A673 (cell line): Measurements from ENCODE around the gene ATP8A1. TPM values are rescaled to one million over a fixed set of nuclear protein-coding genes. Genes with fewer than 3 reads are reported as not detected.

Source experiments
- BruUV-seq: library from RNA; stranded (reverse); fragments of 400-500 nt; replicated peaks from 2 replicates; lab custom pipeline; 2021; lab: Mats Ljungman, UMichigan
- CTCF ChIA-PET: fragments of 300-600 bp; sonication (Branson Sonifier 250); formaldehyde crosslinking; loops from one replicate; lab custom pipeline; 2022; ENCODE audit warnings: antibody characterized with exemption; lab: Charles Lee
- POLR2A ChIA-PET: fragments of 300-600 bp; sonication (Branson Sonifier 250); formaldehyde crosslinking; loops from one replicate; lab custom pipeline; 2022; ENCODE audit warnings: antibody characterized with exemption; ENCODE audit not compliant: low non-redundant PET; lab: Charles Lee
- DNase-seq: peaks from one replicate; pipeline ENCODE4 v3.0.0-alpha.2; 2015; ENCODE audit warnings: low spot score
- H3K27ac ChIP-seq: fragments of 200-600 bp; sonication (generic); 2 replicates; pipeline ENCODE4 v1.5.1; 2016; ENCODE audit warnings: mixed run types, low read depth, mild to moderate bottlenecking, mixed read lengths, antibody characterized with exemption, low read length; ENCODE audit not compliant: poor library complexity, severe bottlenecking
- H3K27me3 ChIP-seq: fragments of 200-600 bp; sonication (generic); replicated peaks from 2 replicates; pipeline ENCODE4 v1.6.1; 2017; ENCODE audit warnings: mixed run types, low read depth, mild to moderate bottlenecking, mixed read lengths, antibody characterized with exemption, low read length; ENCODE audit not compliant: insufficient read depth, poor library complexity
- H3K36me3 ChIP-seq: fragments of 200-600 bp; sonication (generic); 2 replicates; pipeline ENCODE4 v1.6.1; 2016; ENCODE audit warnings: mixed run types, mild to moderate bottlenecking, mixed read lengths, antibody characterized with exemption, low read length; ENCODE audit not compliant: insufficient read depth, poor library complexity, severe bottlenecking
- H3K4me1 ChIP-seq: fragments of 200-600 bp; sonication (generic); 2 replicates; pipeline ENCODE4 v1.6.1; 2017; ENCODE audit warnings: mixed run types, mild to moderate bottlenecking, mixed read lengths, antibody characterized with exemption, low read length; ENCODE audit not compliant: insufficient read depth, poor library complexity, severe bottlenecking
- H3K4me3 ChIP-seq: fragments of 200-600 bp; sonication (generic); 2 replicates; pipeline ENCODE4 v1.5.1; 2016; ENCODE audit warnings: low read depth, mixed run types, mild to moderate bottlenecking, mixed read lengths, low read length; ENCODE audit not compliant: poor library complexity, severe bottlenecking
- H3K9me3 ChIP-seq: fragments of 200-600 bp; sonication (generic); 2 replicates; pipeline ENCODE4 v1.6.1; 2016; ENCODE audit warnings: mixed run types, low read depth, mild to moderate bottlenecking, mixed read lengths, antibody characterized with exemption, low read length; ENCODE audit not compliant: poor library complexity, severe bottlenecking
- CTCF ChIP-seq: fragments of 300-800, 200-600 bp; sonication (generic); conservative IDR thresholded peaks from 2 replicates; pipeline ENCODE4 v1.5.1; 2017; ENCODE audit warnings: low read depth, mild to moderate bottlenecking, antibody characterized with exemption, low read length, moderate library complexity, mixed read lengths
- EZH2 ChIP-seq: fragments of 200-600 bp; sonication (generic); IDR thresholded peaks from 2 replicates; pipeline ENCODE4 v1.6.1; 2017; ENCODE audit warnings: borderline replicate concordance, low read depth, mild to moderate bottlenecking, mixed read lengths, antibody characterized with exemption, low read length; ENCODE audit not compliant: poor library complexity, severe bottlenecking
- intact Hi-C: fragments of 100-400 bp; cut with micrococcal nuclease; formaldehyde crosslinking; loops from one replicate; pipeline ENCODE4 v1.10.0; 2022; ENCODE audit not compliant: unreplicated experiment
- total RNA-seq: library from RNA; stranded (reverse); gene quantifications from 2 replicates; pipeline ENCODE4 v1.2.3, GENCODE V29; 2021

Gene ATP8A1
- total RNA-seq, 1 experiment from 2014 or later: 0.28 TPM

GRCh38 chr4:42371305-42372252, 285.3 kb downstream of the ATP8A1 start:
- intact Hi-C loops: loop anchor here (1.0 to 5.0 kb wide), 2 partner anchors 150 to 496 kb away; no protein-coding TSS in a partner anchor
- Histone ChIP-seq H3K4me1 (no peaks in the 10 kb centered on the region), H3K9me3 (no peaks in the 10 kb centered on the region), H3K36me3 (no peaks in the 10 kb centered on the region), H3K27me3 (no peaks in the 10 kb centered on the region), H3K4me3 (no peak overlapping the region), H3K27ac (no peak overlapping the region)
- TF ChIP-seq EZH2: no peak
- TF ChIP-seq CTCF: peak; percentile 67
- ChIA-PET CTCF (interaction anchor here (1.2 kb wide), 1 partner anchor 148 kb away, joined by 16 read pairs; no protein-coding TSS in a partner anchor), POLR2A (no interaction called here)
- DNase-seq: peak; percentile 57
- no TSS peak for BruUV-seq

- CTCF ChIA-PET: no interaction called here
- TF ChIP-seq EZH2 (no peak), CTCF (no peak)
- no peak overlapping the region for H3K27ac ChIP-seq
- no peaks in the 10 kb centered on the region for H3K4me1 ChIP-seq
- POLR2A ChIA-PET: no interaction called here
- H3K27me3 ChIP-seq: no peaks in the 10 kb centered on the region
- no peak overlapping the region for H3K4me3 ChIP-seq
- no peak for DNase-seq
- H3K36me3 ChIP-seq: no peaks in the 10 kb centered on the region
- no peaks in the 10 kb centered on the region for H3K9me3 ChIP-seq
- intact Hi-C loops: no loop called here
- no TSS peak for BruUV-seq
Observed at GRCh38 chr4:42369489-42369888, 287.4 kb downstream of the ATP8A1 start.

- H3K27me3 ChIP-seq: no peaks in the 10 kb centered on the region
- H3K4me3 ChIP-seq: no peak overlapping the region
- intact Hi-C loops: no loop called here
- H3K4me1 ChIP-seq: no peaks in the 10 kb centered on the region
- DNase-seq: no peak
- CTCF ChIA-PET: interaction anchor here (0.7 kb wide), 1 partner anchor 21 kb away, joined by 10 read pairs; no protein-coding TSS in a partner anchor
- H3K36me3 ChIP-seq: no peaks in the 10 kb centered on the region
- TF ChIP-seq EZH2: no peak
- H3K9me3 ChIP-seq: no peaks in the 10 kb centered on the region
- no TSS peak for BruUV-seq
- POLR2A ChIA-PET: no interaction called here
- no peak overlapping the region for H3K27ac ChIP-seq
Observed at GRCh38 chr4:42366959-42367358, 289.9 kb downstream of the ATP8A1 start.
